Measurements from ENCODE around the gene MYO16.

DNA sequence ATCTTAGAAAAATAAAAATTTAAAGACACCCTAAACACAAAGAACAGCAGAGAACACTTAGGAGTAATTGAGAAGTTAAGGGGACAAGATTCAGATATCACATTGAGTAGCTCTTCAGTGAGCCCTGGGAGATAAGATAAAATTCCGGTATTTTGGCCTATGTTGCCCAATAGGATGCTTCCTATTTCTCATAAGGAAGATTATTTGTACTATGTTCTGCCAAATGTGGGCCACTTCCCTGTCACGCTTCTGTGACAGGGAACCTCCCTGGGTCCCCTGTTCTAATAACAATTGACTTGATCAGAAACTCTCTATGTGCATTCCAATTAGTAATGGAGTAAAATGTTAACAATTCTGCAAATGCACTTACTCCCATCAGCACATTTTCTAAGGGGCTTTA is 310.7 kb downstream of the MYO16 start:
- TF ChIP-seq, protein P1, sequence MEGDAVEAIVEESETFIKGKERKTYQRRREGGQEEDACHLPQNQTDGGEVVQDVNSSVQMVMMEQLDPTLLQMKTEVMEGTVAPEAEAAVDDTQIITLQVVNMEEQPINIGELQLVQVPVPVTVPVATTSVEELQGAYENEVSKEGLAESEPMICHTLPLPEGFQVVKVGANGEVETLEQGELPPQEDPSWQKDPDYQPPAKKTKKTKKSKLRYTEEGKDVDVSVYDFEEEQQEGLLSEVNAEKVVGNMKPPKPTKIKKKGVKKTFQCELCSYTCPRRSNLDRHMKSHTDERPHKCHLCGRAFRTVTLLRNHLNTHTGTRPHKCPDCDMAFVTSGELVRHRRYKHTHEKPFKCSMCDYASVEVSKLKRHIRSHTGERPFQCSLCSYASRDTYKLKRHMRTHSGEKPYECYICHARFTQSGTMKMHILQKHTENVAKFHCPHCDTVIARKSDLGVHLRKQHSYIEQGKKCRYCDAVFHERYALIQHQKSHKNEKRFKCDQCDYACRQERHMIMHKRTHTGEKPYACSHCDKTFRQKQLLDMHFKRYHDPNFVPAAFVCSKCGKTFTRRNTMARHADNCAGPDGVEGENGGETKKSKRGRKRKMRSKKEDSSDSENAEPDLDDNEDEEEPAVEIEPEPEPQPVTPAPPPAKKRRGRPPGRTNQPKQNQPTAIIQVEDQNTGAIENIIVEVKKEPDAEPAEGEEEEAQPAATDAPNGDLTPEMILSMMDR (IDR thresholded peaks at IDR 0.05): no peak
- no peak for TF ChIP-seq POLR2A (IDR thresholded peaks at IDR 0.05)
